Measurements from ENCODE around the gene MYO3B. TPM values are rescaled to one million over a fixed set of nuclear protein-coding genes. Genes with fewer than 3 reads are reported as not detected.
A peak's percentile ranks its signal among the peaks of the same experiment; 100 is the strongest.

The MYO3B gene
- total RNA-seq, 2 donors from 2014 or later: 5.2 to 10.9 TPM

- no peak overlapping the region for H3K9ac ChIP-seq (ENCODE audit: extremely low read depth, low read length, poor library complexity, severe bottlenecking)
- H3K4me1 ChIP-seq (ENCODE audit: control insufficient read depth, insufficient read depth, low read length): peaks cover 14% of the 10 kb centered on the region
- H3K4me3 ChIP-seq (ENCODE audit: low read length): no peak overlapping the region
- no peak for DNase-seq
- H3K4me1 Mint-ChIP-seq: peaks cover 39% of the 10 kb centered on the region
- H3K9me3 Mint-ChIP-seq: no peaks in the 10 kb centered on the region
- H3K9me3 ChIP-seq (ENCODE audit: control insufficient read depth, low read length): no peaks in the 10 kb centered on the region
- no peaks in the 10 kb centered on the region for H3K36me3 Mint-ChIP-seq (ENCODE audit: low read depth)
- 89 to 100% methylated on average over 1 of the region's 1 CpG for WGBS, 2 experiments (ENCODE audit: insufficient coverage in 1 of 2, insufficient read length in 1 of 2)
- H3K27ac Mint-ChIP-seq: no peak overlapping the region
- no peaks in the 10 kb centered on the region for H3K27me3 ChIP-seq (ENCODE audit: control insufficient read depth, insufficient read depth, low read length, poor library complexity, severe bottlenecking)
- no peak overlapping the region for H3K4me3 Mint-ChIP-seq
- no peaks in the 10 kb centered on the region for H3K36me3 ChIP-seq (ENCODE audit: control insufficient read depth, insufficient read depth, low read length)
- TF ChIP-seq CTCF (conservative IDR thresholded peaks at IDR 0.05): no peak
- H3K27ac ChIP-seq (ENCODE audit: low read depth, low read length): no peak overlapping the region
- no peaks in the 10 kb centered on the region for H3K27me3 Mint-ChIP-seq (ENCODE audit: insufficient read depth)
These were observed 503.4 kb downstream of the MYO3B start for GRCh38 chr2:170681311-170681710.

- peak; percentile 48 for TF ChIP-seq CTCF (conservative IDR thresholded peaks at IDR 0.05)
These were observed 507.6 kb downstream of the MYO3B start for GRCh38 chr2:170685591-170685990.

GRCh38 chr2:170689481-170689880 lies 511.5 kb downstream of the MYO3B start:
- no peak overlapping the region for H3K27ac ChIP-seq (ENCODE audit: low read depth, low read length)
- no peaks in the 10 kb centered on the region for H3K4me1 ChIP-seq (ENCODE audit: control insufficient read depth, insufficient read depth, low read length)
- no peak overlapping the region for H3K4me3 ChIP-seq (ENCODE audit: low read length)
- H3K4me1 Mint-ChIP-seq: peaks cover 25% of the 10 kb centered on the region
- no peaks in the 10 kb centered on the region for H3K36me3 ChIP-seq (ENCODE audit: control insufficient read depth, insufficient read depth, low read length)
- no peaks in the 10 kb centered on the region for H3K27me3 ChIP-seq (ENCODE audit: control insufficient read depth, insufficient read depth, low read length, poor library complexity, severe bottlenecking)
- H3K36me3 Mint-ChIP-seq (ENCODE audit: low read depth): no peaks in the 10 kb centered on the region
- TF ChIP-seq CTCF (conservative IDR thresholded peaks at IDR 0.05): no peak
- H3K27me3 Mint-ChIP-seq (ENCODE audit: insufficient read depth): no peaks in the 10 kb centered on the region
- H3K9me3 Mint-ChIP-seq: no peaks in the 10 kb centered on the region
- 87 to 97% methylated on average over 4 to 5 of the region's 5 CpGs for WGBS, 2 experiments (ENCODE audit: insufficient coverage in 1 of 2, insufficient read length in 1 of 2)
- no peak overlapping the region for H3K9ac ChIP-seq (ENCODE audit: extremely low read depth, low read length, poor library complexity, severe bottlenecking)
- no peak for DNase-seq
- no peak overlapping the region for H3K27ac Mint-ChIP-seq
- H3K4me3 Mint-ChIP-seq: no peak overlapping the region
- H3K9me3 ChIP-seq (ENCODE audit: control insufficient read depth, low read length): no peaks in the 10 kb centered on the region

More at GRCh38 chr2:170685591-170685990, 507.6 kb downstream of the MYO3B start:
- H3K9me3 ChIP-seq (ENCODE audit: control insufficient read depth, low read length): no peaks in the 10 kb centered on the region
- Mint-ChIP-seq H3K4me3 (no peak overlapping the region), H3K4me1 (peaks cover 32% of the 10 kb centered on the region), H3K9me3 (no peaks in the 10 kb centered on the region), H3K36me3 (ENCODE audit: low read depth) (no peaks in the 10 kb centered on the region), H3K27me3 (ENCODE audit: insufficient read depth) (no peaks in the 10 kb centered on the region), H3K27ac (no peak overlapping the region)
- H3K9ac ChIP-seq (ENCODE audit: extremely low read depth, low read length, poor library complexity, severe bottlenecking): no peak overlapping the region
- H3K36me3 ChIP-seq (ENCODE audit: control insufficient read depth, insufficient read depth, low read length): no peaks in the 10 kb centered on the region
- peaks cover under 1% of the 10 kb centered on the region for H3K4me1 ChIP-seq (ENCODE audit: control insufficient read depth, insufficient read depth, low read length)
- no peaks in the 10 kb centered on the region for H3K27me3 ChIP-seq (ENCODE audit: control insufficient read depth, insufficient read depth, low read length, poor library complexity, severe bottlenecking)
- H3K4me3 ChIP-seq (ENCODE audit: low read length): no peak overlapping the region
- WGBS, 2 experiments (ENCODE audit: insufficient coverage in 1 of 2, insufficient read length in 1 of 2): 59% methylated on average over 4 of the region's 4 CpGs; no CpG with 5 or more reads in 1 of the 2 experiments
- DNase-seq: peak; percentile 76
- H3K27ac ChIP-seq (ENCODE audit: low read depth, low read length): no peak overlapping the region
